Activated T-cell treated with anti-CD3 and anti-CD28 coated beads for 24 hours (primary cell): ENCODE data around the gene CEACAM18.
"Not testable (repeated sequence)": the region's sequence is repeated elsewhere in the genome, so short reads cannot be mapped to it uniquely, and the experiment has no call there.

ENCODE experiments used
- DNase-seq: peaks from one replicate; pipeline ENCODE4 v3.0.0-alpha.2; 2020; ENCODE audit warnings: low read depth

Gene CEACAM18

GRCh38 chr19:51478381-51479234 is at the start of gene CEACAM18:
Gene CEACAM18, plus strand, starts transcription at chr19:51478539.
- DNase-seq, result no peak

- no peak for DNase-seq
Measured at GRCh38 chr19:51430221-51430620, 48.1 kb upstream of the CEACAM18 start.

GRCh38 chr19:51431124-51431523 is 47.2 kb upstream of the CEACAM18 start:
- DNase-seq, result no peak

GRCh38 chr19:51433043-51433442 is 45.3 kb upstream of the CEACAM18 start:
- no peak for DNase-seq

- no peak for DNase-seq
Measured at GRCh38 chr19:51434456-51434855, 43.9 kb upstream of the CEACAM18 start.

GRCh38 chr19:51439021-51439465 is 39.3 kb upstream of the CEACAM18 start:
- DNase-seq, result no peak

GRCh38 chr19:51440052-51440451 is 38.3 kb upstream of the CEACAM18 start:
- DNase-seq, result no peak

- DNase-seq, result peak; percentile 66
Measured at GRCh38 chr19:51440846-51441409, 37.4 kb upstream of the CEACAM18 start.

GRCh38 chr19:51441410-51442390 is 36.6 kb upstream of the CEACAM18 start:
- peak; percentile 90 for DNase-seq

GRCh38 chr19:51447510-51447909 is 30.8 kb upstream of the CEACAM18 start:
- not testable (repeated sequence) for DNase-seq

- DNase-seq, result no peak
Measured at GRCh38 chr19:51448011-51448410, 30.3 kb upstream of the CEACAM18 start.

- DNase-seq, result peak; percentile 57
Measured at GRCh38 chr19:51448411-51449016, 29.8 kb upstream of the CEACAM18 start.

- DNase-seq, result peak; percentile 57
Measured at GRCh38 chr19:51450730-51451307, 27.5 kb upstream of the CEACAM18 start.

- no peak for DNase-seq
Measured at GRCh38 chr19:51456541-51457290, 21.6 kb upstream of the CEACAM18 start.

GRCh38 chr19:51457351-51458013 is 20.9 kb upstream of the CEACAM18 start:
- DNase-seq, result no peak

- no peak for DNase-seq
Measured at GRCh38 chr19:51458051-51458645, 20.2 kb upstream of the CEACAM18 start, which contains the start of gene SIGLEC8. Gene SIGLEC8, minus strand, starts transcription at chr19:51458454. Its CDS starts 67 bp downstream, at chr19:51458387.

GRCh38 chr19:51458899-51459505 is 19.3 kb upstream of the CEACAM18 start:
- DNase-seq, result no peak

- no peak for DNase-seq
Measured at GRCh38 chr19:51460164-51460992, 18.0 kb upstream of the CEACAM18 start.
